DMS114 treated with DMSO at 0.1 percent for 48 hours (cell line): Measurements from ENCODE around the gene NOX3.
"Not testable (repeated sequence)": the region's sequence is repeated elsewhere in the genome, so short reads cannot be mapped to it uniquely, and the experiment has no call there.

ENCODE experiments used
- DNase-seq: peaks from one replicate; lab custom pipeline; 2025; ENCODE audit not compliant: unreplicated experiment; lab: John Stamatoyannopoulos, UW

Gene NOX3

GRCh38 chr6:155375801-155376200 is 79.8 kb downstream of the NOX3 start:
- no peak for DNase-seq

- DNase-seq = no peak
These were observed 81.0 kb downstream of the NOX3 start for GRCh38 chr6:155374681-155375080.

- DNase-seq = no peak
These were observed 82.4 kb downstream of the NOX3 start for GRCh38 chr6:155373276-155373675.

DNA sequence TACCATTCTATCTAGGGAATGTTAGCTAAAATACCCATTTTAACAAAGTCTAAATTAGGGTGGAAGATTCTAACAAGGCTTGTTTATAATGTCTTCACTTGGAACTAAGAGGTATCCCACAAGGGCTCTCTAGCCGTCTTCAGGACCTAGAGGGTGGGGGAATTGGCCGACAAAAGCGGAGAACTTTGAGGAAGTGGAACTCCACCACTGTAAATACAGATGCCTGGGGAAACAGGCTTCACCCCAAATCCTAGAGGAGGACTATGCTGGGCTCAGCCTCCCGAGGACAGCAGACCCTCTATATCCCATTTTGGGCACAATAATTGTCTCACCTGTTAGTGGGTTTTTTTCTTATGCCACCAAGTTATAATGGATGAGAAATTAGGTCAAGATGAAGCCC is 83.4 kb downstream of the NOX3 start:
- no peak for DNase-seq

- DNase-seq = no peak
These were observed 84.4 kb downstream of the NOX3 start for GRCh38 chr6:155371230-155371629.

GRCh38 chr6:155366325-155366724 is 89.3 kb downstream of the NOX3 start:
- DNase-seq = no peak

DNA sequence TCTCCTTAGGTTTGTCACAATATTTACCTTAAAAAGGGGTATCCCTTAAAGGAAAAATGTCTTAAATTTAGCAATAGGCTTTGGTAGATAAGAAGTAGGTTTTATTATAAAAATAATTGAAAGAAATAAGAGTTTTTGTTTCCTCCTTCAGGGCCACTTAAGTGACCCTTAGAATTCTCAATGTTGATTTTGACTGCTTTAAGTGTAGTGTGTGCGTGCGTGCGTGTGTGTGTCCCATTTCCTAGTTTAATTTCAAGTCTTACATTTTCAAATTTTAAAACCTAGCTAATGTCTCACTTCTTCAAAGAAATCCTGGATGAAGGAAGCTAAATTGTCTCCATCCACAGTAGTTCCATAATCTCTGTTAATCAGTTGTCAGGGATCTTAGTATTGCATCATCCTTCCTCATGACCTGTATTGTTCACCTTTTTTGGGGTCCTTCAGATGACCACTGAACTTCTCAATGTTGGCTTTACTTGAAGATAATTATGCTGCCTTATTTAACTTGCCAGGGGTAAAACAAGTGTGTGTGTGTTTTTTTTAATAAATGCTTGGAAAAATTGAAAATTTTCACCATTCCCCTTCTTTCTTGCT is 90.7 kb downstream of the NOX3 start:
- DNase-seq = no peak

DNA sequence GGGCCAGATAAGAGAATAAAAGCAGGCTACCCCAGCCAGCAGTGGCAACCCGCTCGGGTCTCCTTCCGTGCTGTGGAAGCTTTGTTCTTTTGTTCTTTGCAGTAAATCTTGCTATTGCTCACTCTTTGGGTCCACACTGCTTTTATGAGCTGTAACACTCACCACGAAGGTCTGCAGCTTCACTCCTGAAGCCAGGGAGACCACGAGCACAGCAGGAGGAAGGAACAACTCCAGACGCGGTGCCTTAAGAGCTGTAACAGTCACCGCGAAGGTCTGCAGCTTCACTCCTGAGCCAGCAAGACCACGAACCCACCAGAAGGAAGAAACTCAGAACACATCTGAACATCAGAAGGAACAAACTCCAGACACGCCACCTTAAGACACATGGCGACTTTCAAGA is 91.6 kb downstream of the NOX3 start:
- DNase-seq = not testable (repeated sequence)

GRCh38 chr6:155362968-155363632 is 92.5 kb downstream of the NOX3 start:
- not testable (repeated sequence) for DNase-seq

GRCh38 chr6:155354167-155354566 is 101.5 kb downstream of the NOX3 start:
- no peak for DNase-seq

- no peak for DNase-seq
These were observed 102.8 kb downstream of the NOX3 start for GRCh38 chr6:155352811-155353210.

DNA sequence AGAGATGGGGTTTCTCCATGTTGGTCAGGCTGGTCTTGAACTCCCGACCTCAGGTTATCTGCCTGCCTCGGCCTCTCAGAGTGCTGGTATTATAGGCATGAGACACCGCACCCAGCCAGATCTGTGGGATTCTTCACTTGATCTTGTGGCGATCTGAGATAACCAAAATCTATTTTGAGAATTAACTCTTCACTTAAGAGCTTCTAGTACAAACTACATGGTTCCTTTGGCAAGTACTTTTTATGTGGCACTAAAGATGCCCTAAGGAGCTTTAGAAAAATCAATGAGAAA is 103.6 kb downstream of the NOX3 start:
- DNase-seq = no peak

DNA sequence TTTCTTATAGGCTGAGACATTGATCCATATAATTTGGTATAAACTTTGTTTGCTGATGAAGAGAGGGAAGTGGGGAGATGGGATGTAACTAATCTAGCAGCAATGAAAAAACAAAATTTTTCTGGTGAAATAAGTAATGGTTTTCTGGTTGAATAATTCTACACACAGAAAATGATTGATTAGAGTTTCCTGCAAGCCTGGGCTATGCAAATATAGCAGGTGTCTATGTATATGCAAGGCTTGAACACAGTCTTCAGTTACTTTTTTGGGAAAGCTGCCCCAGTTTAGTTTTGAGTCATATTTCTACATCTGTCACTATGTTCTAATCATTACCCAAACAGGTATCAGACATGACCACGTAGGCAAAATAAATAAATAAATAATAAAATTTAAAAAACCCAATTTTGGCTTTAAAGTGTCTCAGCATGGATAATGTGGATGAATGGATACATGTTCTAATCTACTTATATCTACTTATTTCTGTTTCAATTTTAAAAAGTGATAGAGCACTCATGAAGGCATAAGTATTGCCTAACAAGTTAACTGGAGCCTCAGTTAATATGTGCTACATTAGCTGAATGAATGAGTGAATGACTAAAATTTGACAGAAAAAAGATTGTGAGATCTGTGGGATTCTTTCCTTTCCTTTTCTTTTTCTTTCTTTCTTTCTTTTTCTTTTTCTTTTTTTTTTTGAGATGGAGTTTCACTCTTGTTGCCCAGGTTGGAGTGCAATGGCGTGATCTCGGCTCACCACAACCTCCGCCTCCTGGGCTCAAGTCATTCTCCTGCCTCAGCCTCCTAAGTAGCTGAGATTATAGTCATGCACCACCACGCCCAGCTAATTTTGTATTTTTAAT is 104.1 kb downstream of the NOX3 start:
- no peak for DNase-seq

DNA sequence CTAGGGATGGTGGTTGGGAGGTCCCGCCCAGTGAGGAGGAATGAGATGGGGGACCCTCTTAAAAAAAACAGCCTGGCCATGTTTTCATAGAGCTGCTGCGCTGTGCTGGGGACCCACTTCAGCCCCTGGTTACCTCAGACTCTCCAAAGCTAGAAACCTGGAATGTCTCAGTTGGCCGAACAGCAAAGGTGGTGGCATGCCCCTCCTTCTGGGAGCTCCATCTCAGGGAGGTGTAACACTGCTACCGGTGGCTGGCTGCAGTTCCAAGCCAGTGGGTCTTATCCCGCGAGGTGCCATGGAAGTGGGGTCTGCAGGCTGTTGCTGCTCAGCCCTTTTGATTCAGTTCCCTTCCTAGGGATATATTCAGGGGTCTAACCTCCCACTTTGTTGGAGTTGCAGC is 105.7 kb downstream of the NOX3 start:
- DNase-seq = no peak

DNA sequence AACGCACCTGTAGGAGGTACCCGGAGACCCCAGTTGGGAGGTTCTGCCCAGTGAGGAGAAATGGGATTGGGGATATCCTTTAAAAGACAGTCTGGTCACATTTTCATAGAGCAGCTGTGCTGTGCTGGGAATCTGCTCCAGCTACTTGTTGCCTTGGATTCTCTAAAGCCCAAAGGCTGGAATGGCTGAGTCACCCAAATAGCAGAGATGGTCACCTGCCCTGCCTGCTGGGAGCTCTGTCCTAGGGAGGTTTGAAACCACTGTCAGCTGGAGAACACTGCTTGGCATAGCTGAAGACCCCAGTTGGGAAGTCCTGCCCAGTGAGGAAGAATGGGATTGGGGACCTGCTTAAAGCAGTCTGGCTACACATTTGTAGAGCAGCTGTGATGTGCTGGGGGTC is 106.5 kb downstream of the NOX3 start:
- no peak for DNase-seq

GRCh38 chr6:155347800-155348199 is 107.8 kb downstream of the NOX3 start:
- no peak for DNase-seq

DNA sequence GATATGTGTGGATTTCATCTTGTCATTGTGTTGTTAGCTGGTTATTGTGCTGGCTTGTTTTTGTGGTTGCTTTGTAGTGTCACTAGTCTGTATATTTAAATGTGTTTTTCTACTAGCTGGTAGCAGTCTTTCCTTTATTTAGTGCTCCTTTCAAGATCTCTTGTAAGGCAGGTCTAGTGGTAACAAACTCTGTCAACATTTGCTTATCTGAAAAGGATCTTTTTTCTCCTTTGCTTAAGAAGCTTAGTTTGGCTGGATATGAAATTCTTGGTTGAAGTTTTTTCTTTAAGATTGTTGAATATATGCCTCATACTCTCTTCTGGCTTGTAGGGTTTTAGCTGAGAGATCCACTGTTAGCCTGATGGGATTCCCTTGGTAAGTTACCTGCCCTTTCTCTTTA is 108.7 kb downstream of the NOX3 start:
- no peak for DNase-seq
